Stomach (tissue), 9 donors: Measurements from ENCODE around the gene MYH11. TPM values are rescaled to one million over a fixed set of nuclear protein-coding genes. Genes with fewer than 3 reads are reported as not detected.

Experiments used
- DNase-seq, 2 donors: peaks; one replicate each; pipeline versions ENCODE4 v3.0.0 to v3.0.0-alpha.2; 2013 to 2019
- H3K27ac ChIP-seq, 5 donors: fragments of 200-600 bp in 4 of 5; sonication (generic) in 4 of 5; one replicate each; pipeline ENCODE4 v1.5.1; 2013 to 2019; ENCODE audit warnings: mild to moderate bottlenecking in 1 of 5, moderate library complexity in 1 of 5
- H3K27me3 ChIP-seq, 3 donors: fragments of 200-600 bp; sonication (generic); one replicate each; pipeline ENCODE4 v1.5.1; 2017 to 2019; ENCODE audit warnings: mixed run types in 1 of 3
- H3K36me3 ChIP-seq, 4 donors: fragments of 200-600 bp; sonication (generic); 1 replicate in 3 of 4; 2 replicates in 1 of 4; pipeline ENCODE4 v1.5.1; 2016 to 2019
- H3K4me1 ChIP-seq, 4 donors: fragments of 200-600 bp; sonication (generic); one replicate each; pipeline ENCODE4 v1.5.1; 2016 to 2019
- H3K4me3 ChIP-seq, 4 donors: fragments of 200-600 bp; sonication (generic) in 3 of 4; one replicate each; pipeline ENCODE4 v1.5.1; 2016 to 2019; ENCODE audit warnings: mild to moderate bottlenecking in 1 of 4
- H3K9me3 ChIP-seq, 4 donors: fragments of 200-600 bp; sonication (generic); one replicate each; pipeline ENCODE4 v1.5.1; 2016 to 2019
- EP300 ChIP-seq: sonication (generic); formaldehyde crosslinking; IDR thresholded peaks from one replicate; pipeline ENCODE4 v1.6.1; 2017; ENCODE audit warnings: antibody characterized with exemption
- POLR2A ChIP-seq, 4 donors: fragments of 450-650 bp; IDR thresholded peaks; one replicate each; pipeline ENCODE4 v1.6.1; 2016; ENCODE audit warnings: antibody characterized with exemption in 4 of 4, control low read depth in 2 of 4, mild to moderate bottlenecking in 1 of 4, moderate library complexity in 1 of 4
- POLR2AphosphoS5 ChIP-seq, 3 donors: sonication (generic); formaldehyde crosslinking; IDR thresholded peaks; one replicate each; pipeline ENCODE4 v1.6.1; 2016; ENCODE audit warnings: antibody characterized with exemption in 3 of 3
- WGBS, 5 donors: extraction: QIAGEN DNeasy Blood & Tissue Kit in 3 of 5; methylation state at CpG; one replicate each; pipeline versions ENCODE4 v1.1.5 to v1.1.7; 2013 to 2018; 5-methylcytosine and 5-hydroxymethylcytosine counted together
- intact Hi-C: fragments of 100-400 bp; cut with DNase I; formaldehyde crosslinking; loops from one replicate; pipeline ENCODE4 v1.15.1; 2023; ENCODE audit warnings: low total_unique reads
- polyA plus RNA-seq, 3 donors: library from polyadenylated mRNA; stranded (reverse); fragments of 200-250 nt; gene quantifications; one replicate each; pipeline ENCODE4 v1.2.3, GENCODE V29; 2013
- total RNA-seq, 5 donors: library from RNA; depleted of rRNA; stranded (reverse); fragments of >200 nt; gene quantifications; one replicate each; pipeline versions ENCODE4 v1.1.0 to v1.2.3, GENCODE V29; 2014 to 2016
- TF ChIP-seq, protein P1 (sequence below), 7 experiments: fragments of 450-650 bp in 4 of 7; fragments of 200-600 bp in 3 of 7; sonication (generic) in 3 of 7; IDR thresholded peaks; one replicate each; pipeline ENCODE4 v1.5.1; 2016 to 2019; ENCODE audit warnings: antibody characterized with exemption in 7 of 7, control low read depth in 2 of 7, mild to moderate bottlenecking in 1 of 7
- donor health status: healthy with polysubstance abuse.
- donor health status: Bipolar disorder and iron deficiency.
- donor health status: healthy.

Gene MYH11
- total and polyA plus RNA-seq, 8 donors: 33.8 to 3,048 (median 865) TPM

- Histone ChIP-seq H3K4me1 (peaks cover 7 to 54% (median 27%) of the 10 kb centered on the region in 4 donors), H3K27me3 (no peaks in the 10 kb centered on the region), H3K36me3 (peaks cover 0 to 12% (median 0%) of the 10 kb centered on the region in 4 donors), H3K9me3 (no peaks in the 10 kb centered on the region), H3K27ac (peak overlapping the region in 3 of 5 donors; percentile 59 to 86 (median 69)), H3K4me3 (no peak overlapping the region)
- 45 to 67% (median 56%) methylated on average over 17 of the region's 17 CpGs for WGBS, 5 donors
- TF ChIP-seq EP300 (no peak), POLR2AphosphoS5 (IDR thresholded peaks at IDR 0.05) (peak in 2 of 3 donors; percentile 41 to 82), POLR2A (IDR thresholded peaks at IDR 0.05) (no peak)
- TF ChIP-seq, protein P1, sequence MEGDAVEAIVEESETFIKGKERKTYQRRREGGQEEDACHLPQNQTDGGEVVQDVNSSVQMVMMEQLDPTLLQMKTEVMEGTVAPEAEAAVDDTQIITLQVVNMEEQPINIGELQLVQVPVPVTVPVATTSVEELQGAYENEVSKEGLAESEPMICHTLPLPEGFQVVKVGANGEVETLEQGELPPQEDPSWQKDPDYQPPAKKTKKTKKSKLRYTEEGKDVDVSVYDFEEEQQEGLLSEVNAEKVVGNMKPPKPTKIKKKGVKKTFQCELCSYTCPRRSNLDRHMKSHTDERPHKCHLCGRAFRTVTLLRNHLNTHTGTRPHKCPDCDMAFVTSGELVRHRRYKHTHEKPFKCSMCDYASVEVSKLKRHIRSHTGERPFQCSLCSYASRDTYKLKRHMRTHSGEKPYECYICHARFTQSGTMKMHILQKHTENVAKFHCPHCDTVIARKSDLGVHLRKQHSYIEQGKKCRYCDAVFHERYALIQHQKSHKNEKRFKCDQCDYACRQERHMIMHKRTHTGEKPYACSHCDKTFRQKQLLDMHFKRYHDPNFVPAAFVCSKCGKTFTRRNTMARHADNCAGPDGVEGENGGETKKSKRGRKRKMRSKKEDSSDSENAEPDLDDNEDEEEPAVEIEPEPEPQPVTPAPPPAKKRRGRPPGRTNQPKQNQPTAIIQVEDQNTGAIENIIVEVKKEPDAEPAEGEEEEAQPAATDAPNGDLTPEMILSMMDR (IDR thresholded peaks at IDR 0.05): no peak
- peak; percentile 49 to 68 for DNase-seq
- intact Hi-C loops: no loop called here
These were observed 33.9 kb downstream of the MYH11 start for GRCh38 chr16:15822957-15823356.

GRCh38 chr16:15820837-15821236, 36.0 kb downstream of the MYH11 start:
- H3K27ac ChIP-seq: peak overlapping the region in 2 of 5 donors; percentile 69 to 86
- no peaks in the 10 kb centered on the region for H3K27me3 ChIP-seq
- DNase-seq: no peak
- peaks cover 7 to 46% (median 19%) of the 10 kb centered on the region in 4 donors for H3K4me1 ChIP-seq
- H3K4me3 ChIP-seq: no peak overlapping the region
- H3K9me3 ChIP-seq: peaks cover 0 to 10% (median 4%) of the 10 kb centered on the region in 4 donors
- TF ChIP-seq POLR2A (IDR thresholded peaks at IDR 0.05): no peak
- TF ChIP-seq EP300: no peak
- no peak for TF ChIP-seq POLR2AphosphoS5 (IDR thresholded peaks at IDR 0.05)
- TF ChIP-seq, protein P1 (IDR thresholded peaks at IDR 0.05): no peak
- intact Hi-C loops: no loop called here
- WGBS, 5 donors: 73 to 94% (median 88%) methylated on average over 7 of the region's 7 CpGs
- H3K36me3 ChIP-seq: peaks cover 0 to 12% (median 0%) of the 10 kb centered on the region in 4 donors

DNA sequence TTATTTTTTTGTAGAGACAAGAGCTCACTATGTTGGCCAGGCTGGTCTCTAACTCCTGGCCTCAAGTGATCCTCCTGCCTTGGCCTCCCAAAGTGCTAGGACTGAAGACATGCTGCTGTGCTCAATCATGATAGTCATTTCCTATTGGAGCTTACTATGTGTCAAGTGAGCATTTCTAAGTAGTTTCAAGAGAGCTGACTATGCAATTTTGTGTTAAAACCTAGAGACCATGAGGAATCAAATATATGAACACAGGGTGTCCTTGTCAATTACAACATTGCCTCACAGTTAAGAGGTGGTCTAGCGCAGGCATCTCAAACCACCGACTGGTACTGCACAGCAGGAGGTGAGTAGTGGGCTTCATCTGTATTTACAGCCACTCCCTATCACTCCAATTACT, 37.8 kb downstream of the MYH11 start:
- DNase-seq: no peak
- intact Hi-C loops: no loop called here
- TF ChIP-seq POLR2AphosphoS5 (IDR thresholded peaks at IDR 0.05): no peak
- TF ChIP-seq, protein P1 (IDR thresholded peaks at IDR 0.05): no peak
- no peak for TF ChIP-seq EP300
- TF ChIP-seq POLR2A (IDR thresholded peaks at IDR 0.05): no peak
- Histone ChIP-seq H3K36me3 (peaks cover 0 to 12% (median 0%) of the 10 kb centered on the region in 4 donors), H3K4me3 (no peak overlapping the region), H3K4me1 (peaks cover 7 to 47% (median 14%) of the 10 kb centered on the region in 4 donors), H3K27ac (peak overlapping the region in 2 of 5 donors; percentile 38 to 86), H3K9me3 (peaks cover 0 to 10% (median 5%) of the 10 kb centered on the region in 4 donors), H3K27me3 (no peaks in the 10 kb centered on the region)
- 86 to 97% (median 88%) methylated on average over 2 of the region's 2 CpGs for WGBS, 5 donors

GRCh38 chr16:15817446-15817845, 39.4 kb downstream of the MYH11 start:
- Histone ChIP-seq H3K27me3 (no peaks in the 10 kb centered on the region), H3K4me3 (no peak overlapping the region), H3K27ac (peak overlapping the region in 3 of 5 donors; percentile 37 to 86 (median 38)), H3K4me1 (peaks cover 0 to 48% (median 7%) of the 10 kb centered on the region in 4 donors), H3K36me3 (peaks cover 0 to 12% (median 0%) of the 10 kb centered on the region in 4 donors), H3K9me3 (peaks cover 0 to 10% (median 5%) of the 10 kb centered on the region in 4 donors)
- WGBS, 5 donors: 49 to 92% (median 86%) methylated on average over 2 of the region's 2 CpGs
- no peak for TF ChIP-seq POLR2AphosphoS5 (IDR thresholded peaks at IDR 0.05)
- no peak for TF ChIP-seq EP300
- TF ChIP-seq POLR2A (IDR thresholded peaks at IDR 0.05): no peak
- TF ChIP-seq, protein P1 (IDR thresholded peaks at IDR 0.05): no peak
- no peak for DNase-seq
- intact Hi-C loops: no loop called here
